ENCODE measurements around the gene EN2.

DNA sequence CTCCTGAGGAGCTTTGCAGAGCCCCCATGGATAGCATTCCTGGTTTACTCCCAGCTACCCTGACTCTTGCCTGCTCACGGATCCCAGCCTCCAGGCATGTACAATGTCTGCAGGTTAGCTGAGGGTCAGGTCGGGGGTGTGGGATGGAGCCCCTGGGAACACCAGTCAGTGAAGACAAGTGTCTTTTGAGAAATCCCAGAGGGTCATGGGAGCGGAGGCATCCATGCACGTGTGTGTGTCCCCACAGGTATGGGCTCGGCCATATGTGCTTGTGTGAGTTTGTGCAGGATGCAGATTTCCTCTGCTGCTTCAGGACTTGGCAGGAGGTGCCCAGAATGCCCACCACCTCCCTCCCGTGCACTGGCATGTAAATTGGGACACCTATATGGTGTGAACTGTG is 28.3 kb upstream of the EN2 start:
- TF ChIP-seq, protein P1, sequence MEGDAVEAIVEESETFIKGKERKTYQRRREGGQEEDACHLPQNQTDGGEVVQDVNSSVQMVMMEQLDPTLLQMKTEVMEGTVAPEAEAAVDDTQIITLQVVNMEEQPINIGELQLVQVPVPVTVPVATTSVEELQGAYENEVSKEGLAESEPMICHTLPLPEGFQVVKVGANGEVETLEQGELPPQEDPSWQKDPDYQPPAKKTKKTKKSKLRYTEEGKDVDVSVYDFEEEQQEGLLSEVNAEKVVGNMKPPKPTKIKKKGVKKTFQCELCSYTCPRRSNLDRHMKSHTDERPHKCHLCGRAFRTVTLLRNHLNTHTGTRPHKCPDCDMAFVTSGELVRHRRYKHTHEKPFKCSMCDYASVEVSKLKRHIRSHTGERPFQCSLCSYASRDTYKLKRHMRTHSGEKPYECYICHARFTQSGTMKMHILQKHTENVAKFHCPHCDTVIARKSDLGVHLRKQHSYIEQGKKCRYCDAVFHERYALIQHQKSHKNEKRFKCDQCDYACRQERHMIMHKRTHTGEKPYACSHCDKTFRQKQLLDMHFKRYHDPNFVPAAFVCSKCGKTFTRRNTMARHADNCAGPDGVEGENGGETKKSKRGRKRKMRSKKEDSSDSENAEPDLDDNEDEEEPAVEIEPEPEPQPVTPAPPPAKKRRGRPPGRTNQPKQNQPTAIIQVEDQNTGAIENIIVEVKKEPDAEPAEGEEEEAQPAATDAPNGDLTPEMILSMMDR (conservative IDR thresholded peaks at IDR 0.05), result no peak
- TF ChIP-seq EZH2 (IDR thresholded peaks at IDR 0.05; ENCODE audit: low read depth), result no peak
